IMR-90 (cell line): ENCODE results near the gene CTNNA2.

ENCODE experiments used
- CEBPB ChIP-seq: IDR thresholded peaks from 2 replicates; pipeline ENCODE4 v1.6.1; 2012; ENCODE audit warnings: low read depth, low read length, improper control_type of control experiment
- CTCF ChIP-seq: conservative IDR thresholded peaks from 2 replicates; pipeline ENCODE4 v1.5.1; 2012; ENCODE audit warnings: mild to moderate bottlenecking, low read depth, low read length, improper control_type of control experiment
- FOS ChIP-seq: fragments of 150-350 bp; IDR thresholded peaks from 2 replicates; pipeline ENCODE4 v1.6.1; 2016; ENCODE audit warnings: low read depth, low read length
- MXI1 ChIP-seq: IDR thresholded peaks from 2 replicates; pipeline ENCODE4 v1.6.1; 2012; ENCODE audit warnings: low read depth, mild to moderate bottlenecking, low read length, moderate library complexity, borderline replicate concordance
- NFE2L2 ChIP-seq: fragments of 150-350 bp; IDR thresholded peaks from 2 replicates; pipeline ENCODE4 v1.6.1; 2016; ENCODE audit warnings: low read depth, mild to moderate bottlenecking, low read length
- POLR2A ChIP-seq: IDR thresholded peaks from 2 replicates; pipeline ENCODE4 v1.6.1; 2012; ENCODE audit warnings: mild to moderate bottlenecking, low read depth, low read length
- RAD21 ChIP-seq: IDR thresholded peaks from 2 replicates; pipeline ENCODE4 v1.6.1; 2012; ENCODE audit warnings: low read length, improper control_type of control experiment
- RFX5 ChIP-seq: IDR thresholded peaks from 2 replicates; pipeline ENCODE4 v1.8.0; 2012; ENCODE audit warnings: low read depth, mild to moderate bottlenecking, low read length, moderate library complexity
- SMC3 ChIP-seq: fragments of 150-350 bp; IDR thresholded peaks from 2 replicates; pipeline ENCODE4 v1.6.1; 2016; ENCODE audit warnings: low read depth, mild to moderate bottlenecking, antibody characterized with exemption, low read length, moderate library complexity
- TF ChIP-seq, protein P1 (sequence below): fragments of 150-350 bp; IDR thresholded peaks from 2 replicates; pipeline ENCODE4 v1.6.1; 2017; ENCODE audit warnings: mild to moderate bottlenecking, antibody characterized with exemption, low read length, low read depth
- TF ChIP-seq, protein P2 (sequence below): fragments of 150-350 bp; IDR thresholded peaks from 2 replicates; pipeline ENCODE4 v1.6.1; 2016; ENCODE audit warnings: low read depth, mild to moderate bottlenecking, low read length, moderate library complexity, borderline replicate concordance

DNA sequence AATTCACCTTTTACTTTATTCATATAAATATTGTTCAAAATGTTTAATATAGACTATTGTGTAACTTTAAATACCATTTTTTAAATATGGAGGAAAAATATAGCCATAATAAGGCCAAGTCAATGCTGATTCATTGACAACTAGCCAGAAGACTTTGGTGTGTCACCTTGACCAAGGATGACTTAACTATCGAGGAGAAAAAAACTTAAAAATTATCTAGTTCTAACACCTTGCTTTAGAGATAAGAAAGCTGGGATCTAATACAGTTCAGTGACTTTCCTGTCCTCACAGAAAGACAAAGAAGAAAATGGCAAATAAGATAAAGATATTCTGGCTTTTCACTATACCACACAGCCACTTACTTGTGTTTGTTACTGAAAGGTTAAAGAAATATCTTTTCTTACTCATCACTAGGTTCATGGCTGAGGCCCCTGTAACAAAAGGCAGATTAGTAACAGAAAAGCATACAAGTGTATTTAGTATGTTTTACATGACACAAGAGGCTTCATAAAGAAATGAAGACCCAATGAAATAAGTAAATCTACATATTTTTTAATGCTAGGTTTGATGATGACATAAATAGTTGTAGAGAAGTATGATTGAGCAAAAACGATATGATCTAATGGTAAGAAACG lies 857.6 kb downstream of the CTNNA2 start:
- no peak for TF ChIP-seq POLR2A
- TF ChIP-seq CTCF = no peak
- TF ChIP-seq, protein P1, sequence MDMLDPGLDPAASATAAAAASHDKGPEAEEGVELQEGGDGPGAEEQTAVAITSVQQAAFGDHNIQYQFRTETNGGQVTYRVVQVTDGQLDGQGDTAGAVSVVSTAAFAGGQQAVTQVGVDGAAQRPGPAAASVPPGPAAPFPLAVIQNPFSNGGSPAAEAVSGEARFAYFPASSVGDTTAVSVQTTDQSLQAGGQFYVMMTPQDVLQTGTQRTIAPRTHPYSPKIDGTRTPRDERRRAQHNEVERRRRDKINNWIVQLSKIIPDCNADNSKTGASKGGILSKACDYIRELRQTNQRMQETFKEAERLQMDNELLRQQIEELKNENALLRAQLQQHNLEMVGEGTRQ = no peak
- no peak for TF ChIP-seq CEBPB
- no peak for TF ChIP-seq MXI1
- TF ChIP-seq RAD21 = no peak
- no peak for TF ChIP-seq SMC3
- TF ChIP-seq, protein P2, sequence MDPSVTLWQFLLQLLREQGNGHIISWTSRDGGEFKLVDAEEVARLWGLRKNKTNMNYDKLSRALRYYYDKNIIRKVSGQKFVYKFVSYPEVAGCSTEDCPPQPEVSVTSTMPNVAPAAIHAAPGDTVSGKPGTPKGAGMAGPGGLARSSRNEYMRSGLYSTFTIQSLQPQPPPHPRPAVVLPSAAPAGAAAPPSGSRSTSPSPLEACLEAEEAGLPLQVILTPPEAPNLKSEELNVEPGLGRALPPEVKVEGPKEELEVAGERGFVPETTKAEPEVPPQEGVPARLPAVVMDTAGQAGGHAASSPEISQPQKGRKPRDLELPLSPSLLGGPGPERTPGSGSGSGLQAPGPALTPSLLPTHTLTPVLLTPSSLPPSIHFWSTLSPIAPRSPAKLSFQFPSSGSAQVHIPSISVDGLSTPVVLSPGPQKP = no peak
- TF ChIP-seq NFE2L2 = no peak
- no peak for TF ChIP-seq RFX5
- TF ChIP-seq FOS = no peak
